ENCODE results near the gene DOCK4.

DNA sequence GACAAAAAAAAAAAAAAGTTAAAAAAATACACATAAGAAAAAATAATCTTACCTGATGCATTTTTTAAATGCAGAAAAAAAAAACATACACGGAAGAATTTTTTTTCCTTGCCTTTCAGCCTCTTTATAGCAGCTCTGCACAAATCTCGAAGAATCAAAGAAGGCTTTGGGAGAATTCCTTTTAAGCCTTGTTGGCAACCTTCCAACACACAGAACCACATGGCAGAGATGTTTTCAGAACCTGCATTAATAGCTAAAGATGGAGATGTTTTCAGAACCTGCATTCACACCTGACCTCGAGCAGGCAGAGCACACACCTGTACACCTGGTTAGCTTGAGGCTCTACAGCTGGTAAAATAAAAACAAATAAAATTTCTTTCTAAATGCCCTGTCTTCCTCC lies 65.6 kb downstream of the DOCK4 start:
- TF ChIP-seq, protein P1, sequence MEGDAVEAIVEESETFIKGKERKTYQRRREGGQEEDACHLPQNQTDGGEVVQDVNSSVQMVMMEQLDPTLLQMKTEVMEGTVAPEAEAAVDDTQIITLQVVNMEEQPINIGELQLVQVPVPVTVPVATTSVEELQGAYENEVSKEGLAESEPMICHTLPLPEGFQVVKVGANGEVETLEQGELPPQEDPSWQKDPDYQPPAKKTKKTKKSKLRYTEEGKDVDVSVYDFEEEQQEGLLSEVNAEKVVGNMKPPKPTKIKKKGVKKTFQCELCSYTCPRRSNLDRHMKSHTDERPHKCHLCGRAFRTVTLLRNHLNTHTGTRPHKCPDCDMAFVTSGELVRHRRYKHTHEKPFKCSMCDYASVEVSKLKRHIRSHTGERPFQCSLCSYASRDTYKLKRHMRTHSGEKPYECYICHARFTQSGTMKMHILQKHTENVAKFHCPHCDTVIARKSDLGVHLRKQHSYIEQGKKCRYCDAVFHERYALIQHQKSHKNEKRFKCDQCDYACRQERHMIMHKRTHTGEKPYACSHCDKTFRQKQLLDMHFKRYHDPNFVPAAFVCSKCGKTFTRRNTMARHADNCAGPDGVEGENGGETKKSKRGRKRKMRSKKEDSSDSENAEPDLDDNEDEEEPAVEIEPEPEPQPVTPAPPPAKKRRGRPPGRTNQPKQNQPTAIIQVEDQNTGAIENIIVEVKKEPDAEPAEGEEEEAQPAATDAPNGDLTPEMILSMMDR (conservative IDR thresholded peaks at IDR 0.05 in 1 of 2, IDR thresholded peaks at IDR 0.05 in 1 of 2; ENCODE audit: extremely low read depth in 1 of 2, insufficient read depth in 1 of 2, low read depth in 1 of 2, low read length in 2 of 2) = no peak
- TF ChIP-seq EZH2 (IDR thresholded peaks at IDR 0.05; ENCODE audit: borderline replicate concordance, low read length) = no peak

Data from mammary epithelial cell (primary cell).